ENCODE results near the gene SP140L. TPM values are rescaled to one million over a fixed set of nuclear protein-coding genes. Genes with fewer than 3 reads are reported as not detected.

The SP140L gene
- total and polyA plus RNA-seq, 2 of the 8 experiments (the other 6 are each of a cell fraction or from before 2014, with no cell fraction given) = 0.36 to 1.5 TPM

DNA sequence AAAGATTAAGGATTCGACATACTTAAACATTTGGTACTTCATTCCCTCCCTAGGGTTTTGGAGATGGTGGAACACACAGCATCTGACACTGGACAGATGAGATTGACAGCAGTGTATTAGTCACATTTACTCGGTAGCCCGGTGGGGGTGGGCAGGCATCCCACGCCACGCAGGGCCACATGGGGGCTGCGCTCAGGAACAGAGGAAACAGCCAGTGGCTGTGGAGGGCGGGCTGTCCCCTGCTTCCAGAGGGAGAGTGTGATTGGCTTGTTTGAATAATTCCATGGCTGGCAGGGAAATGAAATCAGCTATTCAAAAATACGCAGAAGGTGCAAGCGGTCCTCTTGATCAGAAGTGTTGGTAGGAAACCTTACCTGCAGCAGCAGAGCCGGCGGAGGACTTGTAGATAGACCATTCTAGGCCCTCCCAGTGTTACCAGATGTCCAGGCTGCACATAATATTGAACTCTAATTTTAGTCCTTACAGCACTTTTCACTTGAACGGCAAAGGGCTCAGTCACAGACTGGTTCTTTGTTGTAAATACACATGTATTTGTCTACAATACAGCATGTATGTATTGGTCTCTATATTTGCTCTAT, 18.5 kb upstream of the SP140L start:
- H4K8ac ChIP-seq (ENCODE audit: extremely low read depth, insufficient read depth, low read length) = no peak overlapping the region
- H3K4ac ChIP-seq (replicated peaks; ENCODE audit: insufficient read length, low read depth, low read length) = no peak overlapping the region
- DNase-seq (ENCODE audit: low read depth in 1 of 2, low spot score in 2 of 2) (no peak), FAIRE-seq (no peak)
- H3K27ac ChIP-seq (ENCODE audit: low read depth, low read length) = no peak overlapping the region
- ChIA-PET POLR2A (ENCODE audit: partially characterized antibody) (no interaction called here), CTCF (ENCODE audit: partially characterized antibody) (no interaction called here)
- no peaks in the 10 kb centered on the region for H3K23me2 ChIP-seq (ENCODE audit: low read depth, low read length)
- H2AK5ac ChIP-seq (ENCODE audit: low read depth, low read length) = no peak overlapping the region
- no peak overlapping the region for H3K18ac ChIP-seq (ENCODE audit: extremely low read depth, low read length)
- H3K36me3 ChIP-seq (ENCODE audit: control insufficient read depth in 2 of 4, insufficient read depth in 4 of 4, low read length in 3 of 4) = no peaks in the 10 kb centered on the region
- H2AFZ ChIP-seq (ENCODE audit: low read length) = no peak overlapping the region
- H3K56ac ChIP-seq (replicated peaks; ENCODE audit: insufficient read length, low read depth, low read length) = no peak overlapping the region
- no peak overlapping the region for H3K4me3 ChIP-seq (ENCODE audit: extremely low read depth in 1 of 4, insufficient read depth in 2 of 4, low read depth in 3 of 4, low read length in 4 of 4)
- no peak overlapping the region for H2BK5ac ChIP-seq (ENCODE audit: low read depth, low read length)
- no peak overlapping the region for H4K91ac ChIP-seq (replicated peaks; ENCODE audit: insufficient read length, low read length)
- H3K79me1 ChIP-seq (ENCODE audit: low read depth, low read length) = no peaks in the 10 kb centered on the region
- H2BK120ac ChIP-seq (replicated peaks; ENCODE audit: low read depth, low read length) = no peak overlapping the region
- H3K9ac ChIP-seq (replicated peaks in 1 of 4; ENCODE audit: extremely low read depth in 1 of 4, low read depth in 3 of 4, low read length in 3 of 4) = no peak overlapping the region
- H3K79me2 ChIP-seq (ENCODE audit: control insufficient read depth in 1 of 2, insufficient read depth in 2 of 2, low read length in 2 of 2) = no peaks in the 10 kb centered on the region
- H3K9me3 ChIP-seq (ENCODE audit: insufficient read depth in 2 of 2, low read depth in 1 of 2, low read length in 1 of 2) = peaks cover 0 to 3% of the 10 kb centered on the region in 2 experiments; a peak in 1 of 4 replicates
- H3K23ac ChIP-seq (ENCODE audit: insufficient read length) = no peak overlapping the region
- no peak overlapping the region for H2BK15ac ChIP-seq (ENCODE audit: low read length)
- WGBS, 2 experiments (ENCODE audit: extremely low coverage in 1 of 2, insufficient coverage in 1 of 2, insufficient read length in 1 of 2, insufficient replicate concordance in 2 of 2, low coverage in 1 of 2, low lambda C conversion rate in 2 of 2, missing lambda C conversion rate in 1 of 2) = 95% methylated on average over 12 of the region's 12 CpGs; no CpG with 5 or more reads in 1 of the 2 experiments
- H2BK12ac ChIP-seq (ENCODE audit: low read depth, low read length) = no peak overlapping the region
- no peaks in the 10 kb centered on the region for H4K20me1 ChIP-seq (replicated peaks in 1 of 2; ENCODE audit: control insufficient read depth in 1 of 2, insufficient read depth in 2 of 2, low read length in 2 of 2)
- no peak overlapping the region for H3K14ac ChIP-seq (ENCODE audit: insufficient read length)
- no peak overlapping the region for H2BK20ac ChIP-seq (ENCODE audit: low read length)
- no peaks in the 10 kb centered on the region for H3K27me3 ChIP-seq (replicated peaks in 1 of 4; ENCODE audit: control insufficient read depth in 3 of 4, extremely low read depth in 1 of 4, insufficient read depth in 3 of 4, low read length in 3 of 4)
- no peaks in the 10 kb centered on the region for H3K4me1 ChIP-seq (replicated peaks in 1 of 4; ENCODE audit: control insufficient read depth in 3 of 4, insufficient read depth in 4 of 4, low read length in 3 of 4)
- H3K4me2 ChIP-seq (ENCODE audit: insufficient read depth in 1 of 2, low read depth in 2 of 2, low read length in 2 of 2) = no peak overlapping the region
- H4K5ac ChIP-seq (ENCODE audit: insufficient read length, low read depth, low read length) = no peak overlapping the region
- TF ChIP-seq RFX5 (IDR thresholded peaks at IDR 0.05; ENCODE audit: borderline replicate concordance, low read depth, low read length) (no peak), YY1 (IDR thresholded peaks at IDR 0.05; ENCODE audit: low read depth, low read length) (no peak), SUZ12 (IDR thresholded peaks at IDR 0.05; ENCODE audit: low read length) (no peak), MAFK (IDR thresholded peaks at IDR 0.05; ENCODE audit: low read depth, low read length) (no peak), HDAC6 (IDR thresholded peaks at IDR 0.05; ENCODE audit: low read depth, low read length) (no peak), SP4 (IDR thresholded peaks at IDR 0.05; ENCODE audit: low read length) (no peak), POU5F1 (IDR thresholded peaks at IDR 0.05; ENCODE audit: low read depth, low read length) (no peak), CREB1 (IDR thresholded peaks at IDR 0.05) (no peak), KDM1A (IDR thresholded peaks at IDR 0.05; ENCODE audit: borderline replicate concordance, low read length) (no peak), BRCA1 (IDR thresholded peaks at IDR 0.05; ENCODE audit: low read depth, low read length) (no peak), EGR1 (IDR thresholded peaks at IDR 0.05; ENCODE audit: borderline replicate concordance, low read depth, low read length) (no peak), JUND (IDR thresholded peaks at IDR 0.05; ENCODE audit: low read length) (no peak), SAP30 (IDR thresholded peaks at IDR 0.05; ENCODE audit: insufficient read depth, insufficient replicate concordance, low read length) (no peak)
- TF ChIP-seq, protein P1, sequence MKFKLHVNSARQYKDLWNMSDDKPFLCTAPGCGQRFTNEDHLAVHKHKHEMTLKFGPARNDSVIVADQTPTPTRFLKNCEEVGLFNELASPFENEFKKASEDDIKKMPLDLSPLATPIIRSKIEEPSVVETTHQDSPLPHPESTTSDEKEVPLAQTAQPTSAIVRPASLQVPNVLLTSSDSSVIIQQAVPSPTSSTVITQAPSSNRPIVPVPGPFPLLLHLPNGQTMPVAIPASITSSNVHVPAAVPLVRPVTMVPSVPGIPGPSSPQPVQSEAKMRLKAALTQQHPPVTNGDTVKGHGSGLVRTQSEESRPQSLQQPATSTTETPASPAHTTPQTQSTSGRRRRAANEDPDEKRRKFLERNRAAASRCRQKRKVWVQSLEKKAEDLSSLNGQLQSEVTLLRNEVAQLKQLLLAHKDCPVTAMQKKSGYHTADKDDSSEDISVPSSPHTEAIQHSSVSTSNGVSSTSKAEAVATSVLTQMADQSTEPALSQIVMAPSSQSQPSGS (IDR thresholded peaks at IDR 0.05; ENCODE audit: low read length) = no peak

Measured in H1 (cell line).